NB4 (cell line): ENCODE results near the gene PDK1.

Source experiments
- MYC ChIP-seq: IDR thresholded peaks from 2 replicates; pipeline ENCODE4 v1.6.1; 2011; ENCODE audit warnings: low read depth, low read length
- POLR2A ChIP-seq: IDR thresholded peaks from 2 replicates; pipeline ENCODE4 v1.6.1; 2011; ENCODE audit warnings: mild to moderate bottlenecking; ENCODE audit not compliant: insufficient read length; ENCODE audit errors: extremely low read depth
- TF ChIP-seq, protein P1 (sequence below): IDR thresholded peaks from one replicate; pipeline ENCODE4 v1.5.1; 2012; ENCODE audit warnings: low read depth, low read length

DNA sequence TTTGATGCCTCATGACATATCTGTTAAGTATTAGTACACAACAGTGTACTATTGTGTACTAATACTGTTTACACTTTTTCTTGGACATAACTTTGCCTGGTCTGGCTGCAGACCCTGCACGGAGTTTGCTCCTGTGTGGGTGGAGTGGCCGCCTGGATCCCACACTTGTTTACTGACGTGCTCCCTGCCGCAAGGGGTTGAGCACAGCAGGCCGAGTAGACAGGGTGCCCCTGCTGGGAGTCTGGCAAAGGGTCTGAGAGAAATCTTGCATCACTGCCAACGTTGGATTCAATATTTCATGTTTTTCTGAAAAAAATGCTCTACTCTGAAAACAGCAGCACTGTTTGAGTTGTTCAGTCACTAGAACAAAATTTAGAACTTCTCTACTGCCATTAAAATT is 59.0 kb downstream of the PDK1 start:
- TF ChIP-seq, protein P1, sequence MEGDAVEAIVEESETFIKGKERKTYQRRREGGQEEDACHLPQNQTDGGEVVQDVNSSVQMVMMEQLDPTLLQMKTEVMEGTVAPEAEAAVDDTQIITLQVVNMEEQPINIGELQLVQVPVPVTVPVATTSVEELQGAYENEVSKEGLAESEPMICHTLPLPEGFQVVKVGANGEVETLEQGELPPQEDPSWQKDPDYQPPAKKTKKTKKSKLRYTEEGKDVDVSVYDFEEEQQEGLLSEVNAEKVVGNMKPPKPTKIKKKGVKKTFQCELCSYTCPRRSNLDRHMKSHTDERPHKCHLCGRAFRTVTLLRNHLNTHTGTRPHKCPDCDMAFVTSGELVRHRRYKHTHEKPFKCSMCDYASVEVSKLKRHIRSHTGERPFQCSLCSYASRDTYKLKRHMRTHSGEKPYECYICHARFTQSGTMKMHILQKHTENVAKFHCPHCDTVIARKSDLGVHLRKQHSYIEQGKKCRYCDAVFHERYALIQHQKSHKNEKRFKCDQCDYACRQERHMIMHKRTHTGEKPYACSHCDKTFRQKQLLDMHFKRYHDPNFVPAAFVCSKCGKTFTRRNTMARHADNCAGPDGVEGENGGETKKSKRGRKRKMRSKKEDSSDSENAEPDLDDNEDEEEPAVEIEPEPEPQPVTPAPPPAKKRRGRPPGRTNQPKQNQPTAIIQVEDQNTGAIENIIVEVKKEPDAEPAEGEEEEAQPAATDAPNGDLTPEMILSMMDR: no peak
- no peak for TF ChIP-seq POLR2A
- no peak for TF ChIP-seq MYC
